Esophagus squamous epithelium (tissue), 4 donors: ENCODE measurements around the gene OPCML.

Experiments
- POLR2A ChIP-seq, 4 donors: fragments of 450-650 bp; IDR thresholded peaks; one replicate each; pipeline ENCODE4 v1.6.1; 2017; ENCODE audit warnings: antibody characterized with exemption in 4 of 4, mild to moderate bottlenecking in 4 of 4, moderate library complexity in 3 of 4
- TF ChIP-seq, protein P1 (sequence below), 6 experiments: fragments of 450-650 bp in 4 of 6; fragments of 200-600 bp in 2 of 6; sonication (generic) in 2 of 6; IDR thresholded peaks; one replicate each; pipeline ENCODE4 v1.5.1; 2016 to 2019; ENCODE audit warnings: antibody characterized with exemption in 6 of 6, mild to moderate bottlenecking in 4 of 6, moderate library complexity in 4 of 6

- TF ChIP-seq, protein P1, sequence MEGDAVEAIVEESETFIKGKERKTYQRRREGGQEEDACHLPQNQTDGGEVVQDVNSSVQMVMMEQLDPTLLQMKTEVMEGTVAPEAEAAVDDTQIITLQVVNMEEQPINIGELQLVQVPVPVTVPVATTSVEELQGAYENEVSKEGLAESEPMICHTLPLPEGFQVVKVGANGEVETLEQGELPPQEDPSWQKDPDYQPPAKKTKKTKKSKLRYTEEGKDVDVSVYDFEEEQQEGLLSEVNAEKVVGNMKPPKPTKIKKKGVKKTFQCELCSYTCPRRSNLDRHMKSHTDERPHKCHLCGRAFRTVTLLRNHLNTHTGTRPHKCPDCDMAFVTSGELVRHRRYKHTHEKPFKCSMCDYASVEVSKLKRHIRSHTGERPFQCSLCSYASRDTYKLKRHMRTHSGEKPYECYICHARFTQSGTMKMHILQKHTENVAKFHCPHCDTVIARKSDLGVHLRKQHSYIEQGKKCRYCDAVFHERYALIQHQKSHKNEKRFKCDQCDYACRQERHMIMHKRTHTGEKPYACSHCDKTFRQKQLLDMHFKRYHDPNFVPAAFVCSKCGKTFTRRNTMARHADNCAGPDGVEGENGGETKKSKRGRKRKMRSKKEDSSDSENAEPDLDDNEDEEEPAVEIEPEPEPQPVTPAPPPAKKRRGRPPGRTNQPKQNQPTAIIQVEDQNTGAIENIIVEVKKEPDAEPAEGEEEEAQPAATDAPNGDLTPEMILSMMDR (IDR thresholded peaks at IDR 0.05): no peak
- no peak for TF ChIP-seq POLR2A (IDR thresholded peaks at IDR 0.05)
Observed at GRCh38 chr11:133180201-133180600, 352.1 kb downstream of the OPCML start.
